GM12873 (cell line): Measurements from ENCODE around the gene ASTN2.

ENCODE experiments used
- TF ChIP-seq, protein P1 (sequence below): IDR thresholded peaks from 2 replicates; pipeline ENCODE4 v1.5.1; 2012; ENCODE audit warnings: low read depth, mild to moderate bottlenecking, moderate library complexity, low read length, control low read depth; ENCODE audit not compliant: insufficient read depth; ENCODE audit errors: missing control alignments

The ASTN2 gene

GRCh38 chr9:116442528-116442927 lies 972.3 kb downstream of the ASTN2 start:
- TF ChIP-seq, protein P1, sequence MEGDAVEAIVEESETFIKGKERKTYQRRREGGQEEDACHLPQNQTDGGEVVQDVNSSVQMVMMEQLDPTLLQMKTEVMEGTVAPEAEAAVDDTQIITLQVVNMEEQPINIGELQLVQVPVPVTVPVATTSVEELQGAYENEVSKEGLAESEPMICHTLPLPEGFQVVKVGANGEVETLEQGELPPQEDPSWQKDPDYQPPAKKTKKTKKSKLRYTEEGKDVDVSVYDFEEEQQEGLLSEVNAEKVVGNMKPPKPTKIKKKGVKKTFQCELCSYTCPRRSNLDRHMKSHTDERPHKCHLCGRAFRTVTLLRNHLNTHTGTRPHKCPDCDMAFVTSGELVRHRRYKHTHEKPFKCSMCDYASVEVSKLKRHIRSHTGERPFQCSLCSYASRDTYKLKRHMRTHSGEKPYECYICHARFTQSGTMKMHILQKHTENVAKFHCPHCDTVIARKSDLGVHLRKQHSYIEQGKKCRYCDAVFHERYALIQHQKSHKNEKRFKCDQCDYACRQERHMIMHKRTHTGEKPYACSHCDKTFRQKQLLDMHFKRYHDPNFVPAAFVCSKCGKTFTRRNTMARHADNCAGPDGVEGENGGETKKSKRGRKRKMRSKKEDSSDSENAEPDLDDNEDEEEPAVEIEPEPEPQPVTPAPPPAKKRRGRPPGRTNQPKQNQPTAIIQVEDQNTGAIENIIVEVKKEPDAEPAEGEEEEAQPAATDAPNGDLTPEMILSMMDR: no peak

- TF ChIP-seq, protein P1: no peak
These were observed 977.2 kb downstream of the ASTN2 start for GRCh38 chr9:116437411-116438370.

DNA sequence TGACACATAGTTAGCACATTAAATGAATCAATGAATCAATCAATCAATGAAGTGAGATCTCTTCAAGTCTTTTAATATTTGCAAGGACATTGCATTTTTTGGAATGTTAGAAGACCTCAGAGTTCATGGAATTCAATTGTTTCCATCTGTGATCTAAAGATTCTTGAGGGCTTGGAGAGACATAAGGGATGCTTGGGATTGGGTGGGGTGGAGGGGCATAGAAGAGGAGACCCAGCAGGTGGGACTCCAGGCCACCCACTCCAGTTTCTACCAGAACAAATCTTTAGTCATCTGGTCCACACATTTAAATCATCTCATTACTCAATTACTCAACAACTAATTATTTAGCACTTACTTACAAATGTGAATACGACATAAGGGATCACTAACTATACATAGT lies 978.7 kb downstream of the ASTN2 start:
- TF ChIP-seq, protein P1: no peak

- TF ChIP-seq, protein P1: no peak
These were observed 979.2 kb downstream of the ASTN2 start for GRCh38 chr9:116435706-116436105.

DNA sequence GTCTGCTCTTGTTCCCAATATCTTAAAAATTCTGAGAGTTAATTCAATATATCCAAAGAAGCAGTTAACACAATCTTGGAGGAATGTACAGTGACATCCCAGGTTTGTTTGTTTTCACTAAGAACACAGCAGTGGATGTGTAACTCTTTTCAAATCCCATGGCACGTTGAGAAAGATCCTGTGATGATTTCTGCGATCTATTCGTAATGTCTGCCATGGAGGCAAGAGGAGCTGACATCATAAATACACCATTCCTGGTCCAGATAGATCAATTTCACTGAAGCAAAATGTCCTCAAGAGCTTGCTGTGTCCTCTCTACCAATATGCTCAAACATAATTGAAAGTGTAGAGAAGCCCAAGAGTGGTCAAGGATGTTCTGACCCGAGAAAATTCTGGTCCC lies 980.5 kb downstream of the ASTN2 start:
- TF ChIP-seq, protein P1: no peak

DNA sequence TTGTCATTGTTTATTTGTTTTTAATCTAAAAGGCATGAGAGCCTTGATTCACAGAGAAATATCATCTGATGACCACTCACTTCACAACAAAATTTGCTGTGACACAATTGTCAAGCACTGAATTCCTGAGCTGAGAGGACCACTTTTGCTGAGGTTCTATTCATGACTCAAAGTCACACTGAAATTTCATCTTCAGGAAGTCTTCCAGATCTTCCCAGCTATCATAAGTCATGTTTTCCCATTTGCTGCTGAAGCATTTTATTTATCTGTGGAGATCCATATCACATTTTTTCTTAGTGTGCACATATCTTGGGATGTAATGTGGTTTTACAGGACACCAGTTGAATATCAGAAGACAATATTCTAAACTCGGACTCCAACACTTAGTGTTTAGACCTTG lies 982.8 kb downstream of the ASTN2 start:
- TF ChIP-seq, protein P1: no peak

GRCh38 chr9:116430849-116431248 lies 984.0 kb downstream of the ASTN2 start:
- TF ChIP-seq, protein P1: no peak
